Stimulated activated CD8-positive, alpha-beta memory T cell treated with anti-CD3 and anti-CD28 coated beads, Interleukin-2, amount 100 ng/mL, for 48 hours (primary cell): ENCODE results near the gene ATP2B2.

Experiments
- DNase-seq, 2 donors: peaks; one replicate each; pipeline ENCODE4 v3.0.0-alpha.2; 2020; ENCODE audit warnings: low read depth in 2 of 2

Gene ATP2B2

DNA sequence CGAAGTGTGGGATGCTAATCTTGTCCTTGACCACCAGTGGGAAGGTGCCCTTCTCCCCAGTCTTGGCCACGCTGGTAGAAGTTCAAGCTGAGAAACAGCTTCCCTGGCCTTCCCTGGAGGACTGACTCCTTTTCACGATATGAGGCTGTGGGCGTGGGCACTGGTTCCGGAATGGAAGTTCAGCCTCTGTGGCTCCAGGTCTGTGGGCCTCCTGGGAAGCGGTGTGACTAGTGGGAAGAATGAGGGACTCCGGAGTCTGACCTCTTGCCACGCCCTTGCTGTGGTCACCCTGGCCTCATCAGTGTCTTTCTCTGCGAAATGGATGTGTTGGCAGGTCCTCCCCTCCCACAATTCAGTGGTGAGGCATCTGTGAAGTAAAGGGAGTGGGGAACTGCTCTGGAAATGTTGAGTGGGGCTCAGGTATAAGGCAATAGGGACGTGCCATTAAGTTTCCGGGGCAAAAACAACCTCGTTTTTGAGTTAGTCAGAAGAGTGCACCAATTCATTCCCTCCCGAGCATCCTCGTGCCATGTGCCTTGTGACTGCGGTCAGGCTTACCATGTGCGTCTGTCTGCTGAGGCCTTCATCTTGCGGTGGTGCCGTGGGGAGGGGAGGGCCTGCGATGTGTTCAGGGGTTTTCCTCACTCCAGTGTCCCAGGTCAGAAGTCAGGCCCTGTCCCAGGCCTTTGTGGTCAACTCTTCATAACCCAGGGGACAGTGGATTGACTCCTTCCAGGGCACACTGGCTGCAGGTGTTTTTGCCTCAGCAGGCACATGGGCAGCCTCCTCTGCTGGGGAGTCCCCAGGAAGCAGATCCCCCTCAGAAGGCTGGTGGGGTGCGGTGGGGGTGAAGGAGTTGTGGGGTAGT is 172.7 kb downstream of the ATP2B2 start:
- no peak for DNase-seq

DNA sequence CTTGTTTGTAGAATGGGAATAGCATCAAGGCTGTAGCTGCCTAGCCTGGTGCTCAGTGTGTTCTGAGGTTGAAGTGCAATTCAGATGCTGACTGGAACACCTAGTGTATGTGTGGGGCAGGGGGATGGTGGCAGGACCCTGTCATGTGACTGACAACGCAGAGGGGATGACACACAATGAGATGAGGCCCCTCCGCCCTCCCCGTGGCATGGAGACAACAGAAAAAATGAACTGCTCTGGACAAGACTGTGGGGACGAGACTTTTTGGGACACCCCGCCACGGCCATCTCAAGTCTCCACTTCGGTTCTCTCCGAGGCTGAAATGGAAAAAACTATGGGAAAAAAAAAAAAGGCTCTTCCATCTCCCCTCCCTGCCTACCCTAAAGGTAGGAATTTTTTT is 174.1 kb downstream of the ATP2B2 start:
- no peak for DNase-seq

DNA sequence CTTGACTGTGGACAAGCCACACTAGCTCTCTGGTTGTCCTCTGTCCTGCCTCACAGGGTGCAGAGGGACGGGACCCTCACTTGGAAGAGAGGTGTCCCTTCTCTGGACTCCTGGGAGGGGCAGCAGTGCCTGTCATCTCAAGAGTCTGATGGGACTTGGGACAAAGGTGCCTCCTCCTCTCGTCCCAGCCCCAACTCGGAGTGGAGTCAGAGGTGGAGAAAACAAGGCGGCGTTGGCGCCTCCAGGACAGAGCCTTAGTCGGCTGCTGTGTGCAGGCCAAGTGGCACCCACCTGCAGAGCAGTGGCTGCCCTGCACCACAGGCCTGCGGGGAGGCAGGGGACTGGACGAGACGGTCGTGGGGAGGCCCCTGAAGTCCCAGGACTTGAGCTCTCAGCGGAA is 175.1 kb downstream of the ATP2B2 start:
- DNase-seq: no peak

DNA sequence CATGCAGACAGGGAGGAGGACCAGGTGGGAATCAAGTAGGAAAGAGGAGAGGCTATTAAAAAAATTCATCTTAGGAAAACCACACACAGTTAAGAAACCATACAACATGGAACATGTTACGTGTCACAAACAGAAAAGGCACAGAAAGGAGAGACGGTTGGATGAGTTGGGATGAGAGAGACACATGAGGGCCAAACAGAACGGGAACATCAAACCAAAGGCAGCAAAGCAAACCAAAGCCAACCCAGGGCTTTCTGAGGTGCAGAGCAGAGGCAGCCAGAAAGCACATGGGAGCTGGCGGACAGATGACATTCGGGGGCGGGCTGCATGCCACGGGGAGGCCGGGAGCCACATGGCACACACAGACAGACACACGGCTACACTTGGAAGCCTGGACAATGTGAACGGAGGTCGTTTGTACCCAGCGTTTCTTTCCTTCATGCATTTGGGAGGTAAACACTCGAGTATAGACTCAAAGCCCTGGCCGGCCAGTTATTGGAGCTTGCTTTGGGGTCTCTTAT is 175.8 kb downstream of the ATP2B2 start:
- no peak for DNase-seq

DNA sequence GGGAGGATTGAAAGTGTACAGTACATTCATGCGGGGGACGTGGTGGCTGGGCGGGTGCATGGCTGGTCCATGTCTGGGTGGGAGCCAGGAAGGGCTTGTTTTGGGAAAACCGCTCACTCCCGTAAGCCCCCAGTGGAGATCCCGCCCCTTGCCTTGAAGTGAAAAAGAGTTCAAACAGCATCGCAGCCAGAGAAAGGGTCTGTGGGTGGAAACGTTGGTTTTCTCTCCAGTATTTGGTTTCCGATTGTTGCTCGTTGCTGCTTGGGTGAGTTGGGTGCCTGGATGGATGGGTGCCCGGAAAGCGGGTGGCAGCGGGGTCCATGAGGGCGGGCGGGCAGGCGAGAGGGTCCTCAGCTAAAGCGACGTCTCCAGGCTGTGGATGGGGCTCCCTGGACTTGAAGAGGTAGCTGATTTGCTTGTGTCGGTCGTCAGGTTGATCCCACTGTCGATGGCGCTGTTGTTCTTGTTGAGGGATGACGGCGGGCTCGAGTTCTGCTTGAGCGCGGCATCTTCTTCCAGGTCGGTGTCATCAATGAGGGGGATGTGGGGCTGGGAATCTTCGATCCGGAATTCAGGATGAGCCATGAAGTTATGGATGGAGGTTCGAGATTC is 176.8 kb downstream of the ATP2B2 start:
- no peak for DNase-seq

DNA sequence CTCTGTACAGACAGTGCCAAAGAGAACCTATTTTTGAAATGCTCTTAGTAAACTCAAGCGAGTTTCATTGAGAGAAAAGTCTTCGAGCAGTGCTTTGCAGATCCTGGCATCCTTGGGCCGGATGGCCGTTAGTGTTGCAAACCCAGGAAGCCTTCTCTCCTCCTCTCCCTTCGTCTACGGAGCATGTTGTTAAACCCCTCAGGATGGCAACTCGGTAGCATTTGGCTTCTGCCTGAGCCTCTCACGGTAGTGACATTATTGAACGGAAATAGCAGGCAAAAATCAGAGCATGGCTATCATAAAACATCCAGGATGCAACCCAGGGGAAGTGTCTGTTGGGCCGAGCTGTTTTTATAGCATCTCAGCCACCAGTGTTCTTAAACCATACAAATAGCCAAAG is 177.8 kb downstream of the ATP2B2 start:
- no peak for DNase-seq

DNA sequence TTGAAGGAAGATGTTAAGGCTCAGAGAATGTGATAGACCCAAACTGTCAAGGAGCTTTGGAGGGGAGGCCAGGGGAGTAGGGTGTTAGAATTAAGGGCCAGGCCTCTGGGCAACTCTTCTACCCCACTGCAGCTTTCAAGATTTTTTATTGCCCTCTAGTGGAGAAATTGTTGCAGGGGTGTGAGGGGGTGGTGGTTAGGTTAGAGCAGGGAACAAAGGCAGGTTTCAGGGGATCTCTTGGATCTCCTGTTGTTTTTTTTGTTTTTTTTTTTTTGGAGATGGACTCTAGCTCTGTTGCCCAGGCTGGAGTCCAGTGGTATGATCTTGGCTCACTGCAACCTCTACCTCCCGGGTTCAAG is 183.1 kb downstream of the ATP2B2 start:
- no peak for DNase-seq

DNA sequence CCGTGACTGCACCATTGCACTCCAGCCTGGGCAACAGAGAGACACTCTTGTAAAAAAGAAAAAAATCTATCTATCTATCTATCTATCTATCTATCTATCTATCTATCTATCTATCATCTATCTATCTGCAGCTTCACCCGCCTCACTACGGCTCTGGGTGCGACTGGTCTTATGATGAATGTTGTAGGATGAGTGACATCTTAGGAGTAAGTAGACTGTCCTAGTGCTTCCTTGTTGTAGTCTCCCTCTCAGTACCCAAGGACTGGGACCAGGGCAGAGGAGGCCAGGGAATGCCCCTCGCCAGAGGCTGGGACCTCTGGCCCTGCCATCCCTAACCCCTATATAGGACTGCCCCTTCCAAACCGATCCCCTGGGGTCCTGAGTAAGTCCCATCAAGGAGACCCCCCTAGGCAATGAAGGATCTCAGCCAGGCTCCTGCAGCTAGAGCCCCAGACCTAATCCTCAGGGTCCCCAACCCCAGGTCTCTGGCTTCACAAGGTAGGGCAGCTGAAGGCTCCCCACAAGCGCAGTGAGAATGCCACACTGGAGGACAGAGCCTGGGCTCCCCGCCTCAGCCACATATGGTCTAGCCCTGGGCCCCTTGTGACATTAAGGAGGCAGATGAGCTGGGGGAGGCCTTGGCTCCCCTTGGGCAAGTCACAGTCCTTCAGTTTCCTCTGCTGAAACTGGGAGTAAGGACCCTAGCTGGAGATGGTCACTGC is 183.6 kb downstream of the ATP2B2 start:
- DNase-seq: no peak

DNA sequence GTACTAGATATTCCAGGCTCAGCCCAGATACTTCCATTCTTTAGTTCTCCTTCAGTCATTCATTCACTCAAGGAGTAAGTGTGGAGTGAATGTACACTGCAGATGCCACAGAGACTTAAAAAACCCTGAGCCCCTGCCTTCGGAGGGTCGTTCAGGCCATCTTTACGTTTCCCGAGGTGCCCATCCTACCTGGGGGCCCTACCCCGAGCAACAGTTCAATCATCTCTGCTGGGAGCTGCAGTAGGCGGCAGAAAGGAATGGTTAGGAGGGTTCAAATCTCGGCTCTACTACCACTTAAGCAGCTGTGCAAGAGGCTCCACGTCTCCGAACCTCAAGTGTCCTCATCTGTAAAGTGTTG is 185.1 kb downstream of the ATP2B2 start:
- DNase-seq: no peak

DNA sequence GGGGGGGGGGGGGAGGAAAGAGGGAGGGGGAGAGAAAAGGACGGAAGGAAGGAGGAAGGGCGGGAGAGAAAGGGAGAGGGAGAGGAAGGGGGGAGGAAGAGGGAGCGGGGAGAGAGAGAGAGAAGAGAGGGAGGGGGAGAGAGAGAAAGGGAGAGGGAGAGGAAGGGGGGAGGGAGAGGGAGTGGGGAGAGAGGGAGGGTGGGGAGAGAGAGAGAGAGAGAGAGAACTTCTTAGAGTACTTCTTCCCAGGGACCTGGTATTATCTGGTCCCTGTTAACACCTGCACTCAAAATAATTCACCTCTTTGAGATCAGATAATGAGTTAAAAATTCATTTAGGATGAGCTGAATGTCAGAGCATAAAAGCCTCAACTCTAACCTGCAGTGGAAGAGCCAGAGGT is 185.6 kb downstream of the ATP2B2 start:
- no peak for DNase-seq

DNA sequence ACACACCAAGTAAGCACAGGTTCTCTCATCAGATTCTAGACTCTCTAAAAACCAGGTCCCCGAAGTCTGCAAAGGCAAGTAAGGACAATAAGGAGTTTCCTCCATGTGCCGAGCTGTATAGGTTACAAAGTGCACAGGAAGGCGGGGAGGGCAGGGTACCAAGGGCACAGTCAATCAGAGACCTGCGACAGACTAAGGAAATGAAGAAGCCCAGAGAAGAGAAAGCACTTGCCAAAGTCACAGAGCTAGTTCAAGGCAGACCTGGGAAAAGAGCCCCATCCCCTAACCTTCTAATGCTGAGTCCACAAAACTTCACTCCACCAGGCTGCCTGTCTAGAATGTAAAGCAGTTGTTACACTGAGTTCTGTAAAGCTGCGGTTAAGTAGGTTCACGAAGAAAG is 186.1 kb downstream of the ATP2B2 start:
- no peak for DNase-seq

DNA sequence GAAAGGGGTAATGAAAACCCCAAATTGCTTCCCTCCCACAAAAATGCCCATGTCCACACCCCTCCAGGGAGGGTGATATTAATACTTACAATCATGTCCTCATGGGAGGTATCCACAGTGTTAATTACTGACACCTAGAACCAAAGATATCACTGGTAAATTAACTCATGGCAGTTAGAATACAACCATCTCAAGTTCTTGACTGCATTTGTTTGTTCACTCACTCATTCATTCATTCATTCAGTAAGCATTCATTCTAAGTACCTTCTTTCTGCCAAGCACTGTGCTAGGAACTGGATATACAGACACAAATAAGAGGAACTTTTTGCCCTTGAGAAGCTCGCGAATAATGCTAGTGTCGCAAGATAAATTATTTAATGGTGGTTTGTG is 187.4 kb downstream of the ATP2B2 start:
- DNase-seq: no peak

DNA sequence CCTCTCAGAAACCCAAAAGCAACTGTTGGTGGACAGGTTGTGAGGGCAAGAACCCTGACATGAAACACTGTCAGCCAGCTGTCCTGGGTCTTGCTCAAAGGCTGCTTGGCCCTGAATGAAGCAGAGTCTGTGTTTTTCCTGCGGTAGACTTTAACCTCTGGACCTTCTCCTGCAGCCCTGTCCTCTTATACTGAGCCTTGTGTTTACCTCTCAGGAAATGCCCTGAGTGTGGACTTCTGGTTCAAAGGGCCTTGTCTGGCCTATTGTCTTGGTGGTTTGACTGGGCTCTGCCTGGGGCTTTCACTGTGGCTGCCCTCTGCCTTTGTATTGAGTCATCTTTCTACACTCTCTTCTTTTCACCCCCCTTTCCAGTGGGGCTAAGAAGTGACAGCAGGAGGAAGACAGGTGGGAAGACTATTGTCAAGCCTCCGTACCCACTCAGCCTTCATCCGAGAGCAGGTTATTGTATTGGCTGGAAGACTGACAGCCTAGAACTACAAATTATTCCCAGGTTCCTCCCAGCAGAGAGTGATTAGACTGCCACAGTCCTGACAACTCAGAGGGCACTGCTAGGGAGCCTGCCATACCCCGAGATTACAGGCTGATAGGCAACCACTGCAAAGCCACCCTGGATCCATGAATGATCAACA is 187.9 kb downstream of the ATP2B2 start:
- DNase-seq: no peak

DNA sequence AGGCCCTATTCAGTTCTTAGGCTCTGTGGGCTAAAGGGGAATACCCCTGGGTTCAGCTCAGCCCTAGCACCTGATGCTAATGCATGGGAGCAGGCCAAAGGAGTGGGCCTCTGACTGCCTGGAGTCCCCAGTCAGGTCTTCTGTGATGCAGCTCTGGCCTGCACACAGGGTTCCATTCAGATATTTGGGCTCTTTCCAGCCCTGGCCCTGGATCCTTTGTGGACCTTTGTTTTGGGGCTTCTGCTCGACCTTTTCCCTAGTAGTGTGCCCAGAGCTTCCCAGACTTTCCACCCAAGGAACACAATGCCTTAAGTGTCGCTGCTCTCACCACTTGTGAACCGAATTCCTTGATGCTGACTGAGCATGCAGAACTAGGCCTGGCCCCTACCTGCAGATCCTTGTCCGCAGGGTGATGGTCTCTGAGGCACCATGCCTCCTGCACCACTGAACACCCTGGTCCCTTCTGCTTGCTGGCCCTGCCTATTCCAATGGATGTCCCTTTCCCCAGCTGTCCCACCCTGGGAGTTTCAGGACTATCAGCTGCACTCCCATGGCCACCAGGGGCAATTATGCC is 189.5 kb downstream of the ATP2B2 start:
- no peak for DNase-seq

DNA sequence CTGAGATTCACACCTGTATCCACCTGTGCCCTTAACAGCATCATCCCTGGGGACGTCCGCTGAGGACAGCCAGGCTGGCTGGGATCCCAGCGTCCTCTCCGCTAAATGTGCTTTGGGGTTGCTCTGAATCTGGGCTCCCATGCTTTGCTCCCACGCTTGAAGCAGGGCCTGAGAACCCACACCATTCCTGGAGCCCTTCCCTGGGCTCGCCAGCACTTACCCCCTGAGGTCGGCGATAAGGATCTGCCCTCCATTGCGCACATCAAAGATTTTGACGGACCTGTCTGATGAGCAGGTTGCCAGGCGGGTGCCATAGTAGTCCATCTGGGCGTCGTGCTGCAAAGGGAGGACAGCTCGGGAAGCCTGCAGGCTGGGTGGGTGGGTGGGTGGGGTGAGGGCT is 190.3 kb downstream of the ATP2B2 start:
- no peak for DNase-seq

DNA sequence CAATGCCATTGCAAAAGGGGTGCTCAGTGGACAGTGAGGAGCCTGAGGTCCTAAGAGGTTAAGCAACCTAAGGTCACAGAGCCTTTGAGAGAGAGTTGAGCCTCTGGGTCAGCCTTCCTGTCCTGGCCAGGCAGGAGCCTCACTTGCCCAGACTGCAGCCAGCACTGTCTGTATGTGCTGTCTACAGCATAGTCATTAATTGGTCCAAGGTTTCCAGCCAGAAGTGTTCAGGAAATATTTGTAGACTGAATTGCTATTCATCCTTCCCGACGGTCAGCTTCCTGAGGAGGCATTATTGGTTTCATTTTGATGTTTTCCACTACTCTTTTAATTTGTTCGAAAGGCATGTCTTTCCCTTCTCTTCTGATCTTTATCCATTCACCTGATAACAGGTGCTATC is 192.5 kb downstream of the ATP2B2 start:
- DNase-seq: no peak

DNA sequence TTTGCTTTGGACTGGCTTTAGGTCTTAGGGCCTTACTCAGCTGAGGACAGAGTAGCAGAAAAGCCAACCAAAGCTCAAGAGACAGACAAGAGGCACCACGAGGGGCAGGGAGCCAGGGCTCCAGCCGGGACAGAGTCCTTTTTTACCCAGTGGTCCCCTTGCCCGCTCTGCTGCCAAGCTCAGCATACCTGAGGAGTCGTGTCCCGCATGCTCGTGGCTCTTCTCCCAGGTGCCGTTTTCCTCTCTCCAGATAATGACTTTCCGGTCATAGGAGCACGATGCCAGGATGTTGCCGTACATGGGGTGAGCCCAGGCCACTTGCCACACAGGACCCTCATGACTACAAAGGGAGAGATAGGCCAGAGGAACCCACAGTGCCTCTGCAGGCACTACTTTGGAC is 193.0 kb downstream of the ATP2B2 start:
- no peak for DNase-seq

DNA sequence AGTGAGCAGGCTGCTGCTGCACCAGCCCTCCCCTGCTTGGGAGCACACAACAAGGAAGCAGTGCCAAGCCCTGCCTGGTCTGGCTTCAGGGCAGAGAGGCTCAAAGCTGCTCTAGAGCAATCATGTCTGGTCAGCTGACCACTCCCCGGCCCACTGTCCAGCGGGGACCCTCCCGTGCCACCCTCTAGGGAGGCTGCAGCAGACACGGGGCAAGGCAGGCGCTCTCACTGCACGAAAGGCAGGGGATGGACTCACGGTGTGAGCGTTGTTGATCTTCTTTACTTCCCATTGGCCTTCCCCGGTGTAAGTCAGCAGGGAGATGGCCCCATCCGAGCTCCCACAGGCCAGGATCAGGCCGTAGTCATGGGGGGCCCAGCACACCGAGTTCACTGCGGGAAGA is 193.7 kb downstream of the ATP2B2 start:
- DNase-seq: no peak

DNA sequence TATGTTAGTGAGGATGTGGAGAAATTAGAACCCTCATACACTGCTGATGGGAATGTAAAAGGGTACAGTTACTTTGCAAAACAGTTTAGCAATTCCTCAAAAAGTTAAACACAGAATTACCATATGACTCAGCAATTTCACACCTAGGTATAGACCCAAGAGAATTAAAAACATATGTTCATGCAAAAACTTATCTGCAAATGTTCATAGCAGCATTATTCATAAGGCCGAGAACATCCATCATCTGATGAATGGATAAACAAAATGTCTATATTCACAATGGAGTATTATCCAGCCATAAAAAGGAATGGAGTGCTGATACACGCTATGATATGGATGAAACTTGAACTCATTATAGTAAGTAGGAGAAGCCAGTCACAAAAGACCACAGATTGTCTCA is 194.8 kb downstream of the ATP2B2 start:
- no peak for DNase-seq

DNA sequence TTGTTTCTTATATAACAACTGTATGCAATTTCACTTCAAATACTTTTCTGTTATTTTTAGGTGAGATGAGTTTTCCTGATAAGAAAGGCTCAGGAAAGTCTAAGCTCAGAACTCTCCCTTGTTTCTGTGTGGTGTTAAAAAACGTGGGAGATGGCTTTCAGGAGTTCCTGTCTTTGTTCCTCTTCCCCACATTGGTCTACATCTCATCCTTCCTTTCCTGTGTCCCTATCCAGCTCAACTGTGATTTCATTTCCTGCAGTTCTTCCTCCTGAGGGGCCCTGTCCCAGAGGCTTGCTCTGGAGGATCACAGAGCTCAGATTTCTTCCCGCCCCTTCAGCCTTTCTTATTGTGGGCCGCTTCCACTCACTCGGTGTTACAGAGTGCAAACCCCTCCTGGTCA is 195.7 kb downstream of the ATP2B2 start:
- no peak for DNase-seq

DNA sequence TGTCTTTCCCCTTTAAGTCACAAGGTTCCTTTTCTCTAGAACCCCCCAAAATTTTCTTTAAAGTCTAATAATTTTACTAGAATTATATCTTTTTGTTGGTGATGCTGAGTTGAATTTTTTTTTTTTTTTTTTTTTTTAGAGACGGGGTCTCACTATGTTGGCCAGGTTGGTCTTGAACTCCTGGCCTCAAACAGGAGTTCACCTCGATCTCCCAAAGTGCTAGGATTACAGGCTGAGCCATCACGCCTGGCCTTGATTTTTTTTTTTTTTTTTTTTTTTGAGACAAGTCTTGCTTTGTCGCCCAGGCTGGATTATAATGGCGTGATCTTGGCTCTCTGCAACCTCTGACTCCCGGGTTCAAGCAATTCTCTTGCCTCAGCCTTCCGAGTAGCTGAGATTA is 196.7 kb downstream of the ATP2B2 start:
- no peak for DNase-seq

DNA sequence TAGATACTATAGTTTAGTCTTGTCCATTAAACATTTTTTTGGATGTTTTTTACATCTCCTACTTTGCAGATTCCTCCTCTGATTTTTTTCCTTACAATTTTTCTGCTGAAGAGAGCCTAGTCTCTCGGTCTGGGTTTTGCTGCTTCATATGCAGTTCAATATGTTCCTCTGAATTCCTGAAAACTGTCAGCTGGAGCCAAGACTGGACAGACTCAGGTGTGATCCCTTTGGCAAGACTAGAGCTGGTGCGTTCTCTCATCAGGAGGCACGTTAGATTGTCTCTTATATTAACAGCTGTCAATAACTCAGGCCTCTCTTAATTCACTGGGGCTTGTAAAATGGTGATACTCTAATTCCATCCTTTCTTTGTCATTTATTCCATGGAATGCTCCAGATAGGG is 199.2 kb downstream of the ATP2B2 start:
- DNase-seq: no peak
